Naive thymus-derived CD4-positive, alpha-beta T cell (primary cell): ENCODE measurements around the gene MYO1H. TPM values are rescaled to one million over a fixed set of nuclear protein-coding genes. Genes with fewer than 3 reads are reported as not detected.
"Not testable (repeated sequence)": the region's sequence is repeated elsewhere in the genome, so short reads cannot be mapped to it uniquely, and the experiment has no call there.

Source experiments
- ATAC-seq: fragments of 150-1000 bp; cut with Tn5 transposase; 2 replicates; pipeline ENCODE4 v1.10.0; 2021; ENCODE audit warnings: mild to moderate bottlenecking, moderate library complexity
- CTCF ChIA-PET: fragments of 350-600 bp; sonication (Branson Sonifier 250); formaldehyde crosslinking; loops from one replicate; lab custom pipeline; 2021; ENCODE audit warnings: antibody characterized with exemption; lab: Charles Lee
- POLR2A ChIA-PET: fragments of 350-600 bp; sonication (Branson Sonifier 250); formaldehyde crosslinking; loops from one replicate; lab custom pipeline; 2021; ENCODE audit warnings: antibody characterized with exemption, inconsistent platforms; lab: Charles Lee
- DNase-seq, 9 donors: peaks; one replicate each; pipeline versions ENCODE4 v3.0.0 to v3.0.0-alpha.2; 2020 to 2022; ENCODE audit warnings: mixed read lengths in 1 of 9
- H3K27ac ChIP-seq: one replicate; pipeline ENCODE4 v1.7.0; 2013; ENCODE audit warnings: mild to moderate bottlenecking, low read depth, low read length, moderate library complexity
- H3K27me3 ChIP-seq, 2 donors: one replicate each; pipeline ENCODE4 v1.7.0; 2013; ENCODE audit warnings: low read length in 2 of 2, mild to moderate bottlenecking in 2 of 2, moderate library complexity in 2 of 2; ENCODE audit not compliant: control insufficient read depth in 2 of 2, insufficient read depth in 2 of 2
- H3K36me3 ChIP-seq, 3 experiments: 1 replicate in 2 of 3; 2 replicates in 1 of 3; pipeline ENCODE4 v1.7.0; 2013; ENCODE audit warnings: low read length in 3 of 3, mild to moderate bottlenecking in 3 of 3, moderate library complexity in 1 of 3; ENCODE audit not compliant: insufficient read depth in 3 of 3, control insufficient read depth in 2 of 3
- H3K4me1 ChIP-seq, 2 donors: one replicate each; pipeline ENCODE4 v1.7.0; 2013; ENCODE audit warnings: low read length in 2 of 2, mild to moderate bottlenecking in 2 of 2, moderate library complexity in 1 of 2; ENCODE audit not compliant: control insufficient read depth in 2 of 2, insufficient read depth in 2 of 2
- H3K4me3 ChIP-seq: 2 replicates; pipeline ENCODE4 v1.7.0; 2013; ENCODE audit warnings: mild to moderate bottlenecking, low read length
- H3K9me3 ChIP-seq, 3 experiments: 1 replicate in 2 of 3; 2 replicates in 1 of 3; pipeline ENCODE4 v1.7.0; 2013; ENCODE audit warnings: low read length in 3 of 3; ENCODE audit not compliant: control insufficient read depth in 2 of 3
- H3K27ac Mint-ChIP-seq, 9 donors: one replicate each; pipeline ENCODE4 v1.8.0; 2020 to 2022; ENCODE audit warnings: mixed read lengths in 9 of 9, mild to moderate bottlenecking in 8 of 9, moderate library complexity in 5 of 9, inconsistent platforms in 2 of 9
- H3K27me3 Mint-ChIP-seq, 5 donors: one replicate each; pipeline ENCODE4 v1.8.0; 2021 to 2022; ENCODE audit warnings: mixed read lengths in 5 of 5, mild to moderate bottlenecking in 1 of 5
- H3K36me3 Mint-ChIP-seq, 5 donors: one replicate each; pipeline ENCODE4 v1.8.0; 2020 to 2022; ENCODE audit warnings: mixed read lengths in 5 of 5, mild to moderate bottlenecking in 3 of 5, inconsistent platforms in 1 of 5
- H3K4me1 Mint-ChIP-seq, 7 donors: one replicate each; pipeline ENCODE4 v1.8.0; 2020 to 2022; ENCODE audit warnings: mixed read lengths in 7 of 7, mild to moderate bottlenecking in 3 of 7, inconsistent platforms in 1 of 7
- H3K4me3 Mint-ChIP-seq, 10 donors: one replicate each; pipeline ENCODE4 v1.8.0; 2020 to 2022; ENCODE audit warnings: mild to moderate bottlenecking in 10 of 10, mixed read lengths in 10 of 10, moderate library complexity in 6 of 10, inconsistent platforms in 2 of 10
- H3K9me3 Mint-ChIP-seq, 11 donors: one replicate each; pipeline ENCODE4 v1.8.0; 2020 to 2022; ENCODE audit warnings: mixed read lengths in 11 of 11, mild to moderate bottlenecking in 4 of 11, inconsistent platforms in 1 of 11, moderate library complexity in 1 of 11
- intact Hi-C, 2 donors: fragments of 100-400 bp; cut with micrococcal nuclease; formaldehyde crosslinking; loops; one replicate each; pipeline ENCODE4 v1.15.1; 2023
- polyA plus RNA-seq, 2 donors: library from polyadenylated mRNA; unstranded; fragments of 300-500 nt; fragmentation: Illumina TruSeq; gene quantifications; one replicate each; pipeline ENCODE4 v1.2.3, GENCODE V29; 2021
- total RNA-seq, 6 experiments: library from RNA in 5 of 6; stranded (reverse) in 5 of 6; gene quantifications; 1 replicate in 5 of 6; 2 replicates in 1 of 6; pipeline ENCODE4 v1.2.3 and lab custom pipeline; 2021 to 2026

The MYO1H gene
- total and polyA plus RNA-seq, 7 experiments from 2014 or later, result 0.49 TPM; not detected in 6

GRCh38 chr12:109434582-109434981 is 86.9 kb downstream of the MYO1H start:
- CTCF ChIA-PET, result no interaction called here
- ATAC-seq, result no peak
- H3K36me3 Mint-ChIP-seq, result no peaks in the 10 kb centered on the region

DNA sequence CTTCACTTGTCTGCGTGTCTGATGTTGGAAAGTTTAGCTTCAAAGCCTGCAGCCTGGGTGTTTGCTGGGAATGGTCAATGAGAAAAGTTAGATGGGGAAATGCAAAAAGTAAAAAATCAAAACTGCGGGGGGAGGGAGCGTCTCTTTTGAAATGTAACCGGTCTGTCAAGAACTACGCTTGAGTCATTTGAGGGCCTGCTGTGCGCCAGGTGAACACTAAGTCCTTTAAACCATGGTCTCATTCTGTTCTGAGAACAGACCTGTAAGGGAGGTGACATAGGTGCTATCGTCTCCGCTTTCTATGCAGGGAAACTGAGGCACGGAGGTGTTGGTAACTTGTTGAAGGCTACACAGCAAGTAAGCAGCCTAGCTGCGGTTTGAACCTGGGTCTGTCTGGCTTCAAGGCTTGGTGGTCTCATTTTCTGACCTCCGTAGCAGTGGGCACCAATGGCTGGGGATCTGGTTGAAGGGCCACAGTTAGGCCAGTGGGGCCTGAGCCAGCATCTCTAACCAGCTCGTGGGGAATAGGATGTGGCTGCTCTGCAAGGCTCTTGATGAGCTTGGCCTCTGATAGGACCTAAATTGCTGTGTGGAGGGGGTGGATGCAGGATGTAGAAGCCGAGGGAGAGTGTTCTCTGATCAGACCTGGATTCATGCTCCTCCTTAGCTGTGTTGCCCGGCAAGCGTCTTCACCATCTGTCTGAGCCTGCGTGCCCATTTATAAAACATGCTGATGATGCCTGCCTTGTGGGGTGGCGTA is 87.9 kb downstream of the MYO1H start:
- intact Hi-C loops, result no loop called here
- ATAC-seq (no peak), DNase-seq (no peak)
- H3K27me3 ChIP-seq, result no peaks in the 10 kb centered on the region
- POLR2A ChIA-PET, result no interaction called here
- CTCF ChIA-PET, result no interaction called here
- H3K27ac Mint-ChIP-seq, result no peak overlapping the region
- no peaks in the 10 kb centered on the region for H3K27me3 Mint-ChIP-seq
- H3K4me1 Mint-ChIP-seq, result peaks cover 7 to 14% (median 12%) of the 10 kb centered on the region in 7 donors
- H3K4me3 Mint-ChIP-seq, result no peak overlapping the region
- H3K9me3 ChIP-seq, result no peaks in the 10 kb centered on the region
- H3K36me3 Mint-ChIP-seq, result no peaks in the 10 kb centered on the region
- no peak overlapping the region for H3K27ac ChIP-seq
- H3K4me1 ChIP-seq, result peaks cover 4 to 7% of the 10 kb centered on the region in 2 donors
- no peak overlapping the region for H3K4me3 ChIP-seq
- H3K9me3 Mint-ChIP-seq, result no peaks in the 10 kb centered on the region
- H3K36me3 ChIP-seq, result no peaks in the 10 kb centered on the region

More at GRCh38 chr12:109434582-109434981, 86.9 kb downstream of the MYO1H start:
- peak overlapping the region in 2 of 9 donors; percentile 24 to 75 for H3K27ac Mint-ChIP-seq
- peaks cover 7 to 14% (median 12%) of the 10 kb centered on the region in 7 donors for H3K4me1 Mint-ChIP-seq
- H3K4me3 Mint-ChIP-seq, result no peak overlapping the region
- H3K36me3 ChIP-seq, result no peaks in the 10 kb centered on the region
- H3K4me3 ChIP-seq, result no peak overlapping the region
- H3K9me3 Mint-ChIP-seq, result no peaks in the 10 kb centered on the region
- POLR2A ChIA-PET, result no interaction called here
- no peak overlapping the region for H3K27ac ChIP-seq
- DNase-seq, result no peak
- H3K27me3 ChIP-seq, result no peaks in the 10 kb centered on the region
- H3K4me1 ChIP-seq, result peaks cover 4 to 7% of the 10 kb centered on the region in 2 donors
- no peaks in the 10 kb centered on the region for H3K27me3 Mint-ChIP-seq
- no peaks in the 10 kb centered on the region for H3K9me3 ChIP-seq
- intact Hi-C loops, result loop anchor here in 1 of 2 donors (5.0 kb wide), 1 partner anchor 43 kb away; the partner anchor contains the start of genes KCTD10 and UBE3B

GRCh38 chr12:109436188-109436560 is 88.5 kb downstream of the MYO1H start:
- Histone ChIP-seq H3K27me3 (no peaks in the 10 kb centered on the region), H3K27ac (no peak overlapping the region), H3K4me3 (no peak overlapping the region), H3K9me3 (no peaks in the 10 kb centered on the region), H3K4me1 (peaks cover 4 to 7% of the 10 kb centered on the region in 2 donors), H3K36me3 (no peaks in the 10 kb centered on the region)
- CTCF ChIA-PET, result no interaction called here
- intact Hi-C loops, result no loop called here
- Mint-ChIP-seq H3K4me1 (peaks cover 7 to 14% (median 12%) of the 10 kb centered on the region in 7 donors), H3K36me3 (no peaks in the 10 kb centered on the region), H3K4me3 (no peak overlapping the region), H3K27ac (no peak overlapping the region), H3K27me3 (no peaks in the 10 kb centered on the region), H3K9me3 (no peaks in the 10 kb centered on the region)
- no peak for ATAC-seq
- POLR2A ChIA-PET, result no interaction called here
- no peak for DNase-seq

- CTCF ChIA-PET, result interaction anchor here (0.6 kb wide), 1 partner anchor 414 kb away, joined by 4 read pairs; no protein-coding TSS in a partner anchor
- POLR2A ChIA-PET, result no interaction called here
- no peak overlapping the region for H3K4me3 ChIP-seq
- H3K4me1 ChIP-seq, result no peaks in the 10 kb centered on the region
- Mint-ChIP-seq H3K27ac (no peak overlapping the region), H3K9me3 (no peaks in the 10 kb centered on the region), H3K4me3 (no peak overlapping the region), H3K27me3 (no peaks in the 10 kb centered on the region), H3K4me1 (peaks cover 0 to 3% (median 0%) of the 10 kb centered on the region in 7 donors), H3K36me3 (peaks cover 0 to 8% (median 0%) of the 10 kb centered on the region in 5 donors)
- ATAC-seq, result no peak
- intact Hi-C loops, result no loop called here
- no peaks in the 10 kb centered on the region for H3K36me3 ChIP-seq
- no peak for DNase-seq
- H3K27ac ChIP-seq, result no peak overlapping the region
- no peaks in the 10 kb centered on the region for H3K9me3 ChIP-seq
- no peaks in the 10 kb centered on the region for H3K27me3 ChIP-seq
Observed at GRCh38 chr12:109439181-109439580, 91.5 kb downstream of the MYO1H start.

DNA sequence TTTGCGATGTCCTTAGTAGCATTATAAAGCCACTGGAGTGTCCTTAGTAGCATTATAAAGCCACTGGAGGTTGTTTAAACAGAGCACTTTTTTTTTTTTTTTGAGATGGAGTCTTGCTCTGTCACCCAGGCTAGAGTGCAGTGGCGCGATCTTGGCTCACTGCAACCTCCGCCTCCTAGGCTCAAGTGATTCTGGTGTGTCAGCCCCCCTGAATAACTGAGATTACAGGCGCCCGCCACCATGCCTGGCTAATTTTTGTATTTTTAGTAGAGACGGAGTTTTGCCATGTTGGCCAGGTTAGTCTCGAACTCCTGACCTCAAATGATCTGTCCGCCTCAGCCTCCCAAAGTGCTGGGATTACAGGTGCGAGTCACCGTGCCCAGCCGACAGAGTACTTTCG is 92.3 kb downstream of the MYO1H start:
- H3K4me3 Mint-ChIP-seq, H3K36me3 ChIP-seq, H3K4me3 ChIP-seq, CTCF ChIA-PET, POLR2A ChIA-PET, H3K9me3 Mint-ChIP-seq, H3K27ac Mint-ChIP-seq, intact Hi-C loops, H3K4me1 Mint-ChIP-seq, H3K27me3 ChIP-seq, ATAC-seq, H3K27ac ChIP-seq, H3K4me1 ChIP-seq, H3K27me3 Mint-ChIP-seq, H3K9me3 ChIP-seq, DNase-seq: not testable (repeated sequence)
- peaks cover 0 to 12% (median 3%) of the 10 kb centered on the region in 5 donors for H3K36me3 Mint-ChIP-seq

GRCh38 chr12:109440851-109441490 is 93.3 kb downstream of the MYO1H start:
- CTCF ChIA-PET, result interaction anchor here (0.6 kb wide), 1 partner anchor 63 kb away, joined by 3 read pairs; no protein-coding TSS in a partner anchor
- no peak overlapping the region for H3K27ac ChIP-seq
- no peak overlapping the region for H3K27ac Mint-ChIP-seq

More at GRCh38 chr12:109440851-109441490, 93.3 kb downstream of the MYO1H start:
- H3K27me3 Mint-ChIP-seq, result no peaks in the 10 kb centered on the region
- H3K36me3 Mint-ChIP-seq, result peaks cover 0 to 21% (median 4%) of the 10 kb centered on the region in 5 donors
- H3K27me3 ChIP-seq, result no peaks in the 10 kb centered on the region
- H3K4me3 Mint-ChIP-seq, result no peak overlapping the region
- H3K4me1 ChIP-seq, result no peaks in the 10 kb centered on the region
- DNase-seq (no peak), ATAC-seq (no peak)
- POLR2A ChIA-PET, result no interaction called here
- peaks cover 0 to 6% (median 4%) of the 10 kb centered on the region in 3 experiments for H3K36me3 ChIP-seq
- H3K9me3 ChIP-seq, result no peaks in the 10 kb centered on the region
- H3K4me3 ChIP-seq, result no peak overlapping the region
- H3K9me3 Mint-ChIP-seq, result no peaks in the 10 kb centered on the region
- intact Hi-C loops, result no loop called here
- peaks cover 0 to 3% (median 0%) of the 10 kb centered on the region in 7 donors for H3K4me1 Mint-ChIP-seq
